ENCODE measurements around the gene CHD2.
A peak's percentile ranks its signal among the peaks of the same experiment; 100 is the strongest.
"Not testable (repeated sequence)": the region's sequence is repeated elsewhere in the genome, so short reads cannot be mapped to it uniquely, and the experiment has no call there.

The CHD2 gene

GRCh38 chr15:93024716-93025624 is 124.8 kb downstream of the CHD2 start:
- DNase-seq, result no peak

GRCh38 chr15:93025625-93025982 is 125.5 kb downstream of the CHD2 start:
- no peak for DNase-seq

DNA sequence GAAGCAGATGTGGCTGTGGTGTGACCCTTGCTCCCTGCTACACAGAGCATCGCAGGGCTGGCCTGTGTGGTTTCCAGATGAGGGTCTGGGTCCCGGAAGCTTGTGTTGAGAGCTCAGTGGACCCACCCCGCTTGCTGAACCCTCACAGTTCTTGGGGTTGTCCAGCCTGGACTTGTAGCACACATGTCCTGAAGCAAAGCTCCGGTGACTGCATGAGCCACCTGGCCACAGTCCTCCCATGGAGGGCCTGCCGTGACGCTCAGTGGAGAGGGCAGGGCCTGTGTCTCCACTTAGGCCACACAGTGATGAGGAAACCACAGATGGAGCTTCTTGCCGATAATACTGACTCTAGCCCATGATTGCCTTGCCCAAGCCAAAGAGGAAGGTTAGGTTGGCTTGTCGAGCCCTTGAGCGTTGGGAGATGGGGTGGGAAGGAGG is 126.3 kb downstream of the CHD2 start:
- no peak for DNase-seq

DNA sequence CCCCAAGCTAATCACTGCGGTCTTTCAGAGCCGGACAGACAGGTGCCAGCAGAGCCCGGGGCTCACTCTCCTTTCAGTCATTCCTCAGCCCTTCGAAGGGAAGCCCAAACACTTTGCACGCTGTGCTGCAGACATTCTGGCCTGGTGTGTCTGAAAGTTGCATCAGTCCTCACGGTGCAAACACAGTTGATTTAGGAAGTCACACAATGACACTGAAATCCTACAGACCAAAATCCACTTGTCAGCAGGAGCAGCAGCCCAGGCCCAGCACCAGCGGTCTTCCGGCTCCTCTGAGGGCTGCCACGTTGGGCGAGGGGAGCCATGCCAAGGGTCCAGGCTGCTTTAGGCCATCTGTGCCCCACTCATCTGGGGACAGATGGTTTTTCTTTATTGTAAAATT is 127.3 kb downstream of the CHD2 start:
- DNase-seq, result no peak

GRCh38 chr15:93028111-93028631 is 128.0 kb downstream of the CHD2 start:
- DNase-seq, result no peak

DNA sequence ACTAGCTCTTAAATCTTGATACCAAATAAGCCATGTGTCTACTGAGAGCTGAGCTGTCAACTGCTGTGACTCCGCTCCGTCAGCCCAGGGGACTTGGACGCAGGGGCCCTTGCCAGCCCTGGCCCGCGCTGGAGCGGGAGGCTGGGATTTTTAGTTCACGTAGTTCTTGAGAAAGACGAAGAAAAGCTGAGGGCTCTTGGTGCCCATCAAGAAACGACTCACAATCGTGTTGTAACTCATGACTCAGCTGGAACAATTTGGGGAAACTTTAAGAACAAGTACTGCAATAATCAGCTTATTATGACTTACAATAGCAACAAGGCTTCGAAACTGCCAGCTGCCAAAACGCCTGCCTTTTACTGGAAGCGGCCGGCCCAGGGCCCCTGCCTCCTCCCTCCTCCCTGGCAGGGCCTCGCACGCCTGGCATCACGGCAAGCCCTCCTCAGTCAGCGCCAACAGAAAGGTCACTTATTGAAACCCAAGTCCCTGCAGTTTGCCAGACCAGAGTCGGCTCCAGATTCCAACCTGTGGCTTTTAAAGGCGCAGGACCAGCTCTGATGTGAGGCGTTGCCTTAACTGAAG is 128.6 kb downstream of the CHD2 start:
- DNase-seq, result no peak

GRCh38 chr15:93029214-93029835 is 129.2 kb downstream of the CHD2 start:
- DNase-seq, result no peak

DNA sequence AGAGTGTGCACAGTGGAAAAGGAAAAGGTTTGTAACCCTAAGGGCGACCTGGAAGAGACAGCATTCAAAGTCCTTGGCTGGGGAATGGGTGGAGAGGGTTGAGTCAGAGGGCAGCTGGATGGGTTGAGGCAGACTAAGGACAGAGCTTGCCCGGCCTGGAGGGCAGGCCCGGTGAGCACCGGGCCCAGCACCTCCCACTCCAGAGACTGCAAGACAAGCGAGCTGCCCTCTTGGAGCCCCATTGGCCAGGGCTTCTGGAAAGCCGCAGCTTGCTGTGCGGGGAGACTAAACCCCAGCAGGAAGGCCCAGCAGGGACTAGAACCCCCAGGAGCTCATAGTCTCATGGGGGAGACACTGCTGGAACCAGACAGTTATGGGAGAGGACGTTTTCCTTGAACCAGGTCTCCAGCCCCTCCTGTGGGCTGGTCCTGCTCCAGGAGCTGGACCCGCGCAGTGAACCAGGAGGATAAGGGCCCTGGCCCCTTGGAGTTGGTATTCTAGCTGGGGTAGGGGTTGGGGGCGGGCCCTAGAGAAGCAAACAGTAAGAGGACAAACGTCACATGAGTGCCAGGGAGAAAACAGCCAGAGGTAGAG is 129.8 kb downstream of the CHD2 start:
- DNase-seq, result no peak

DNA sequence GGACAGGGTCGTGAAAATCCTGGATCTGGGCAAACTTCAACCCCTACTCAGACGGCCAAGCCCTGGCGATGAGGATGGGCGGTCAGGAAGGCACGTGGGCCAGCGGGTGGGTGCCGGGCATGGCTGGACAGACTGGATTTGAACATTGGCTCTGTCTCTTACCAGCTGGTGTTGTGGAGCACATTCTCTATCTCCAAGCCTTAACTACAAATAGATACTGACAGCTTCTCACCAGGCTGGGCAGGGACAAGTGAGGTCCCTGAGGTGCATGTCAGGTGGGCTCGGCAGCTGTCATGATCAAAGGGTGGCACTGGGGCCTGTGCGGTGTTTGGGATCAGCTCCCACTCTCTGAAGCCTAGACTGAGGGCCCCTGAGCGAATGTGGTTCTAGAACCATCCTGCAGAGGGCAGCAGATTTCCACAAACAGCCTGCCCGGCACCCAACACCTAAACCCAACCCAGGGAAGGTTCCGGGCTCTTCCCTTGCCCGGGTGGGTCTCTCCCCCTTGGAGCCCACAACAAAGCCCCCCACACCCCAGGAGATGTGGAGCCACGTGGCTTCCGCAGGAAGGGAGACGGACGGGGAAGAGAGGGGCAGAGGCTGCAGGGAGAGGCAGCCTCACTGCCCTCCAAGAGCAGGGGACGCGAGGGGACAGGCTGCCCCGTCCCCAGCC is 130.4 kb downstream of the CHD2 start:
- DNase-seq, result peak; percentile 82

DNA sequence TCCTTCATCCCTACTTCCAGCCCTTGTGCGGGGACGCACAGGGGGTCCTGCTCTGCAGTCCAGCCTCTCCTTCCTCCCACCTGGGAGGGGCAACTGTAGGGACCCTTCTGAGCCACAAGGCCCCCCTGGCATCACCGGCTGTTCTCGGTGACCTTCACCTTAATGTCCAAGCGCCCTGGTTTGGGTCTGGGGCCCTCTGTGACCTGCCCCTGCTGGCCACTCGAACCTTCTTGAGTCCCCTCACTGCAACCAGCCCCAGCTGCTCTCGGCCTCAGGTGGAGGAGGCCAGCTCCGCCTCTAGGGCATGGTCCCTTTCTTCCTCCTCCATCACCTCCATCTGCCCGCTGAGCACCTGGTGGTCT is 131.0 kb downstream of the CHD2 start:
- no peak for DNase-seq

DNA sequence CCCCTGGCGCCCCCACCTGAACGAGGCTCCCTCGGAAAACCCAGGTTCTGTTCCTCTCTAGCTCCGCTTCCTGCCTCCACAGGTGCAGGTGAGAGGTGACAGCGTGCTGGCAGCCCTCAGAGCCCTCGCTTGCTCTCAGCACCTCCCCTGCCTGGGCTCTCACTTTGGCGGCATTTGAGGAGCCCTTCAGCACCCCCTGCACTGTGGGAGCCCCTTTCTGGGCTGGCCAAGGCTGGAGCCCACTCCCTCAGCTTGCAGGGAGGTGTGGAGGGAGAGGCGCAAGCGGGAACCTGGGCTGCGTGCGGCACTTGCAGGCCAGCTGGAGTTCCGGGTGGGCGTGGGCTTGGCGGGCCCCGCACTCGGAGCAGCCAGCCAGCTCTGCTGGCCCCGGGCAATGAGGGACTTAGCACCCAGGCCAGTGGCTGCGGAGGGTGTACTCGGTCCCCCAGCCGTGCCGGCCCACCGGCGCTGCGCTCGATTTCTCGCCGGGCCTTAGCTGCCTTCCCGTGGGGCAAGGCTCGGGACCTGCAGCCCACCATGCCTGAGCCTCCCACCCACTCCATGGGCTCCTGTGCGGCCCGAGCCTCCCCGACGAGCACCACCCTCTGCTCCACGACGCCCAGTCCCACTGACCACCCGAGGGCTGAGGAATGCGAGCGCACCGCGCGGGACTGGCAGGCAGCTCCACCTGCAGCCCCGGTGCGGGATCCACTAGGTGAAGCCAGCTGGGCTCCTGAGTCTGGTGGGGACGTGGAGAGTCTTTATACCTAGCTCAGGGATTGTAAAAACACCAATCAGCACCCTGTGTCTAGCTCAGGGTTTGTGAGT is 131.6 kb downstream of the CHD2 start:
- not testable (repeated sequence) for DNase-seq

- DNase-seq, result not testable (repeated sequence)
Observed at GRCh38 chr15:93032515-93033206, 132.5 kb downstream of the CHD2 start.

DNA sequence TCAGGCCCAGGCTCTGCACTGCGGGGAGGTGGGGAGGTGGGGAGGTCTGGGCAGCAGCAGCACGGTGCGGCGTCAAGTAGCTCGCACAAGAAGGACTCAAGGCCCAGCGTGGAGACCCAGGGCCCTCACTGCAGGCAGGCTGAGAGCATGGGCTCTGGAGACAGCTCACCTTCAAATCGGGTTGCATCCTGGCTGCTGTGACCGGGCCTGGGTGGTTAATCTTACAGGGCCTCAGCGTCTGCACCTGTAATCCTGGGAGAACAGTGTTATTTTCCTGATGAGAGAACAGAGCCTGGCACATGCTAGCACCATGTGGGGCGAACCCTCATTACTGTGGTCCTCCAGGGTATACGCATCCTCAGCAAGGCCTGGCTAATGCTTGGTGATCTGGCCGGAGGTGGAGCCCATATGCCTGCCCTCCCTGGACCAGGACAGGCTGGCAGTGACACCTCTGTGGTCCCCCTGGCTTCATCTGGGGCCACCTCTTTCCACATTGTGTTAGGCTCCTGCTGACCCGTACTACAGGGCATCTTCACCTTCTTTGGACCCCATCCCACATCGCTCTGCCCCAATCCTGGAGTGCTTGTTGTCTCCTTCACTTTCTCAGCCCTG is 133.4 kb downstream of the CHD2 start:
- DNase-seq, result no peak

DNA sequence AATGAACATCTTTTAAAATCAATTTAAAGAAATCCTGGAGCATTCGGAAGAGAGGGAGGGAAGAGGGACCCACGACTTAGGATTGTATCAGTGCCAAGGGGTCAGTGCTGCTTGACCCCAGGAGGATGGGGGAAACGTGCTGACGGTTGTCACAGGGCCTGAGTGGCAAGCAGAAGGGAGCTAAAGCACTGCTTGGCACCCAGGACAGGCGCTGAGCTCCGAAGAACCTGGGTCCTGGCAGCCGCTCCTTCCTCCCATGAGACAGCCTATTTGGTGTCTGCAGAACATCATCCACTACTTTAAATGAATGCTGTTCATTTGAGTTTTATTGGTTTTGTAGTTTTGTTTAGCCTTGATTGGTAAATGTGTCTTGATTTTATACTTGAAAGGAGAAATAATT is 134.4 kb downstream of the CHD2 start:
- no peak for DNase-seq

DNA sequence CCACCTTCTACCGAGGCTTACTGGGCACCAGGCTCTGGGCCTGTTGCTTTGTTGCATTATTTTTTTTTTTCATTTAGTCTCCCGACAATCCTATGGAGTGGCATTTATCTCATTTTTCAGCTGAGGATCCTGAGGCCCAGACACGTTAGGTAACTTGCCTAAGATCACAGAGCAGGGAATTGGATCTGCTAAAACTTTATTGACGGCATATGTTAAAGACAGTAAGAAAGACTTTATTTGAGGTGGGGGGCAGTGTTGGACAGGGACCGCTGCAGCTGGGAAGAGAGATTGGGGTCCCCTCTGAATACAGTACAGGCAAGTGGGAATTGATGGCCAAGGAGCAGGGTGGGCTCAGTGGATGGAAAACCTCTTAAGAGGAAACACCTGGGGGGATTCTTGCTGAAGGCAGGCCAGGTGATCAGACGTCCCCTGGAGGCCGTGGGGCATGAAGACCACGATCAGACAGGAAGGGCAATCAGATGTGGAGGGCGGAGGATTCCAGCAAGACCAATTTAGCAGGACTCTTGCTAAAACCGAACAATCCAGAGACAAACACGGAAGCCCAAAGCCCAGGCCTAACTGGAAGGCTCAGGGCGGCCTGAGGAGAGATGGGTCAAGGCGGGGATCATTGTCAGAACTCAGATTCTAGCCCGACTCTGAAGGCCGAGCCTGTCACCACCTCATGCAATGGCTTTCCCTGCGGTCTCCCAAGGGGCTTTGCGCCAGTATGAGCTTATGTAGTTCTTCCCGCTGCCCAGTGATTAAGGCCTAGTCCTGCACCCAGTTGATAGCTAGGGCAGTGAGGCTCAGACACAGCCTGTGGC is 135.2 kb downstream of the CHD2 start:
- DNase-seq, result no peak

GRCh38 chr15:93035953-93036810 is 136.1 kb downstream of the CHD2 start:
- DNase-seq, result peak; percentile 85

DNA sequence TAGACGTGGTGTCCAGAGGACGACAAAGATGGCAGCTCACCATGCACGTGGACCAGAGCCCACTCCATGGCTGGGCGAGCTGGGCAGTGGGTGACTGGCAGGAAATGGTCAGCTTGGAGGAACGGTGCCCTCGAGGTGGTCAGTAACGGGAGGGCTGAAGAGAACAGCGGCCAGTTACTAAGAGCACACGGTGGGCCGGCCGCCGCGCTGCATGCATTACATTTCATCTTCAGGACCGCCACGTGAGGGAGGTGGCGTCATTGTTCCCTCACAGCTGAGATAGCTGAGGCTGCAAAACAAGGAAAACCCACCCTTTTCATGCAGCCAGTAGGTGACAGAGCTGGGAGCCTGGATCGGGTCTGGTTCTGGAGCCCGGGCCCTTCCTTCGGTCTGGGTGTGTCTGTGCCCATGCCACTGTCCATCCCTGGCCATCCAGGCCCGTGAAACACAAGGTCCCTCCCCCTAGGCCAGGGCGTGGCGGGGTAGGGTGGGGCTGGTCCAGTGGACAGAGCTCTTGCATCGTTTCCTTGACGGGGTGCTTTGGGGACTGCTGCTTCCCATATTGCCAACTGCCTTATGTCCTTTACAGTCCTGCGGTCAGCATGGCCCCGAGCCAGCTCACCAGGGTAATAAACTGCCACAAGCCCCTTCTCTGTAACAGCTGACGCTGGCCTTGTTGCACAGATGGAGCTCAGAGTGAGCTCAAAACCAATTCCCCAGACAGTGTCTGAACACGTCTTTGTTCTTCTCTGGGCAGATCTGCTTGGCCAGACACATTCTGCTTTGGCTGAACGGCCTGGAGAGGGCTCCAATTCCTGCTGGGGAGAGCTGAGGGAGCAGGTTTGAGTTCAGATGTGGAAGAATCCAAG is 137.1 kb downstream of the CHD2 start:
- peak; percentile 73 for DNase-seq
